H1 (cell line): ENCODE results near the gene NDST4.

ENCODE experiments used
- BACH1 ChIP-seq: IDR thresholded peaks from 2 replicates; pipeline ENCODE4 v1.6.1; 2012; ENCODE audit warnings: low read length, improper control_type of control experiment
- CBX5 ChIP-seq: fragments of 300-800, 300-1000 bp; sonication (generic); IDR thresholded peaks from 2 replicates; pipeline ENCODE4 v1.7.1; 2016; ENCODE audit warnings: antibody characterized with exemption, low read length, low read depth
- CEBPB ChIP-seq: IDR thresholded peaks from 2 replicates; pipeline ENCODE4 v1.6.1; 2012; ENCODE audit warnings: low read depth, low read length
- EZH2 ChIP-seq: fragments of 200-600 bp; sonication (generic); IDR thresholded peaks from 2 replicates; pipeline ENCODE4 v1.7.1; 2012; ENCODE audit warnings: low read depth, mild to moderate bottlenecking, moderate library complexity, low read length, inconsistent platforms; ENCODE audit not compliant: severe bottlenecking
- KDM5A ChIP-seq: fragments of 200-600 bp; IDR thresholded peaks from 2 replicates; pipeline ENCODE4 v1.7.1; 2012; ENCODE audit warnings: mild to moderate bottlenecking, low read length, inconsistent platforms, mixed read lengths
- MAFK ChIP-seq: IDR thresholded peaks from 2 replicates; pipeline ENCODE4 v1.6.1; 2012; ENCODE audit warnings: low read depth, mild to moderate bottlenecking, improper control_type of control experiment, low read length
- TF ChIP-seq, protein P1 (sequence below), 3 experiments: IDR thresholded peaks; 1 replicate in 2 of 3; 2 replicates in 1 of 3; pipeline versions ENCODE4 v1.5.1 to v1.6.1; 2011; ENCODE audit warnings: low read length in 3 of 3, mild to moderate bottlenecking in 3 of 3, inconsistent platforms in 2 of 3, low read depth in 1 of 3, moderate library complexity in 1 of 3; ENCODE audit not compliant: insufficient read depth in 1 of 3; ENCODE audit errors: control extremely low read depth in 1 of 3

DNA sequence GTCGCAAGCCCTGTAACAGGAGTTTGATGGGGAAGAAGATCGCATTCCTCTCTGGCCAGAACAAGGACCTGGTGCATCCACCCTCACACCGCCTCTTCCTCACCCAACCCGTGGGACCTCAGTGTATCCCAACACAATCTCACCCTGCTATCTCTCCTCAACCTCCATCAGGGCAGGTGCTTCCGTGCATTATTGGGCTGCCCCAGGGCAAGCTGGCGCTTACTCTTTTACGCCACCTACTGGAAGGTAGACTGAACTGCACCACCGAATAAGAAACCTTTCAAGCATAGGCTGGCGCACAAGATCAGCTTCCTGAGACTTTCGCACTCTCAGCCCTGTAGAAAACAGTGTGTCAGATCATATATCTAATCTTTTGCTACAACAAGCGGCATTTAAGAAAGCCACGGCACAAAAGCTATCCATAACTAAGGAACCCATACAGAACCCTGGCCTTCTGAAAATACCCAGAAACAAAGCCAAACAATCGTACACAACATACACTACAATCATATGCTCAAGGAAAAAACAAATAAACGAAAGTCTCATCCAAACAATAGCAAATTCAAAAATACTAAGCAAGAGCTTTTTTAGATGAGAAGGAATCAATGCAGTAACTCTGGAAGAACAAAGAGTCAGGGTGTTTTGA is 305.5 kb downstream of the NDST4 start:
- TF ChIP-seq BACH1 (no peak), CBX5 (no peak), MAFK (no peak), CEBPB (no peak), EZH2 (no peak), KDM5A (no peak)
- TF ChIP-seq, protein P1, sequence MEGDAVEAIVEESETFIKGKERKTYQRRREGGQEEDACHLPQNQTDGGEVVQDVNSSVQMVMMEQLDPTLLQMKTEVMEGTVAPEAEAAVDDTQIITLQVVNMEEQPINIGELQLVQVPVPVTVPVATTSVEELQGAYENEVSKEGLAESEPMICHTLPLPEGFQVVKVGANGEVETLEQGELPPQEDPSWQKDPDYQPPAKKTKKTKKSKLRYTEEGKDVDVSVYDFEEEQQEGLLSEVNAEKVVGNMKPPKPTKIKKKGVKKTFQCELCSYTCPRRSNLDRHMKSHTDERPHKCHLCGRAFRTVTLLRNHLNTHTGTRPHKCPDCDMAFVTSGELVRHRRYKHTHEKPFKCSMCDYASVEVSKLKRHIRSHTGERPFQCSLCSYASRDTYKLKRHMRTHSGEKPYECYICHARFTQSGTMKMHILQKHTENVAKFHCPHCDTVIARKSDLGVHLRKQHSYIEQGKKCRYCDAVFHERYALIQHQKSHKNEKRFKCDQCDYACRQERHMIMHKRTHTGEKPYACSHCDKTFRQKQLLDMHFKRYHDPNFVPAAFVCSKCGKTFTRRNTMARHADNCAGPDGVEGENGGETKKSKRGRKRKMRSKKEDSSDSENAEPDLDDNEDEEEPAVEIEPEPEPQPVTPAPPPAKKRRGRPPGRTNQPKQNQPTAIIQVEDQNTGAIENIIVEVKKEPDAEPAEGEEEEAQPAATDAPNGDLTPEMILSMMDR (IDR thresholded peaks at IDR 0.05; ENCODE audit: control extremely low read depth in 1 of 3, insufficient read depth in 1 of 3, low read depth in 1 of 3, low read length in 3 of 3) = peak; percentile 72 to 95 (median 84)
